ENCODE data around the gene PPP1R3G. TPM values are rescaled to one million over a fixed set of nuclear protein-coding genes. Genes with fewer than 3 reads are reported as not detected.
"Not testable (repeated sequence)": the region's sequence is repeated elsewhere in the genome, so short reads cannot be mapped to it uniquely, and the experiment has no call there.

Gene PPP1R3G
- total RNA-seq, 1 donor from 2014 or later, result 13.9 TPM

GRCh38 chr6:5110246-5110645, 25.1 kb downstream of the PPP1R3G start:
- intact Hi-C loops (cut with micrococcal nuclease), result no loop called here

DNA sequence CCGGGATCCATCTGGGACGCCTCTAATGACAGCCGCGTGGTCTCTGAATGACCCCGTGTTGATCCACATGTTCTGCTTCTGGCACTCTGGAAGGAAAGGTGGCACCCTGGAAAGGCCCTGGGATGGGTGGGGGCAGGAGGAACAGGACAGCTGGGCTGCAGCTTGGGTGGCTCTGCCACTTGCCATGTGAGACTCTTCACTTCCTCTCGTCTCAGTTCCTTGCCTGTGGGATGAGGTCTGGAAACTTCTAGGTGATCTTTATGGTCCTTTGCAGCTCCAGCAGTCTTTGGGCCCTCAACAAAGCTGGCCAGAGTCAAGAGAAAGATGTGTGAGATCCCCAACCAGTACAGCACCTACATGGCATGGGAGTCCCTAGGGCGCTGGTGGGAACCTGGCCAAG, 26.5 kb downstream of the PPP1R3G start:
- ATAC-seq (no peak), DNase-seq (no peak)
- intact Hi-C loops (cut with micrococcal nuclease), result no loop called here

More at GRCh38 chr6:5110246-5110645, 25.1 kb downstream of the PPP1R3G start:
- ATAC-seq, result no peak
- DNase-seq, result no peak

GRCh38 chr6:5112066-5112799, 27.1 kb downstream of the PPP1R3G start:
- no peak for ATAC-seq
- intact Hi-C loops (cut with micrococcal nuclease), result no loop called here

DNA sequence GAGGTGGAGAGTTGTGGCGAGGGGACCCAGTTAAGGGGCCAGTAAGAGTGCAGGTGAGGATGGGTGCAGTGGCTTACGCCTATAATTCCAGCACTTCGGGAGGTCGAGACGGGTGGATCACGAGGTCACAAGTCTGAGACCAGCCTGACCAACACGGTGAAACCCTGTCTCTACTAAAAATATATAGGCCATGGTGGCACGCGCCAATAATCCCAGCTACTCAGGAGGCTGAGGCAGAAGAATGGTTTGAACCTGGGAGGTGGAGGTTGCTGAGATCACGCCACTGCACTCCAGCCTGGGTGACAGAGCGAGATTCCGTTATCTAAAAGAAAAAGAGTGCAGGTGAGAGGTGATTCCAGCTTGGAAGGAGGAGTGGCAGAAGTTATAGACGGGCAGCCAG, 28.0 kb downstream of the PPP1R3G start:
- DNase-seq (no peak), ATAC-seq (no peak)
- intact Hi-C loops (cut with micrococcal nuclease), result no loop called here

More at GRCh38 chr6:5112066-5112799, 27.1 kb downstream of the PPP1R3G start:
- DNase-seq, result no peak

GRCh38 chr6:5115168-5115567, 30.0 kb downstream of the PPP1R3G start:
- peak; percentile 72 for ATAC-seq
- intact Hi-C loops (cut with micrococcal nuclease), result no loop called here

DNA sequence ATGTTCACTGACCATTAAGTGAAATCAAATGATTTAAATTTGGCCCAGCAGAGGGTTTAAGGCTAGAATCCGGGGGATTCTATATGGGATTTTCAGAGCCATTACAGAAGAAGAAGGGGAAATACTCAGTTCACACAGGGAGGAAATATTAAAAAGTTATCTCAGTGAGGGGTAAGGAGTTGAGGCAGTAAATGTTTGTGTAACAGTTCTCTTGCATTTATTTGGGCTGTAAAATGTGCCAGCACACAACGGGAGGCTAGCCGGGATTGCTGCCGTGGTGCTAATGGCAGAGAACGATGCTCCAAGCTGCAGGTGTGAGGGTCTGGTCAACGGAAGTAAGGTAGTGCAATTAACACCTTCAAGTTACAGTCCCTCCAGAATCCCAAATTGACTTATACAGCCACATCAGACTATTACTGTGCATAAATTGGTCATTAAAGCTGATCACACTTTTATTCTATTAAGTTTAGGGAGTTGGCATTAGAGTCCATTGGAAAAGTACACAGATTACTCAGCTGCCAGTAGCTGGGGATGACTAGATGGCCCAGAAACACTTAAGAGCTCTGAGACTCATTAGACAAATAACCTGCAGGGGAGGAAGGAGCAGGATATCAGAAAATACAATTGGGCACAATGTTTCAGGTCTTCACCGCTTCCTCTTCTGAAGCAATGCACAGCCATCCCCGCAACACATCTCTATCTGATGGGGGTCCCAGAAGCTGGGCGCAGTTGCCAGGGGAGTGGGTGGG, 31.3 kb downstream of the PPP1R3G start:
- DNase-seq, result no peak
- intact Hi-C loops (cut with micrococcal nuclease), result no loop called here
- no peak for ATAC-seq

More at GRCh38 chr6:5115168-5115567, 30.0 kb downstream of the PPP1R3G start:
- peak; percentile 53 for DNase-seq

DNA sequence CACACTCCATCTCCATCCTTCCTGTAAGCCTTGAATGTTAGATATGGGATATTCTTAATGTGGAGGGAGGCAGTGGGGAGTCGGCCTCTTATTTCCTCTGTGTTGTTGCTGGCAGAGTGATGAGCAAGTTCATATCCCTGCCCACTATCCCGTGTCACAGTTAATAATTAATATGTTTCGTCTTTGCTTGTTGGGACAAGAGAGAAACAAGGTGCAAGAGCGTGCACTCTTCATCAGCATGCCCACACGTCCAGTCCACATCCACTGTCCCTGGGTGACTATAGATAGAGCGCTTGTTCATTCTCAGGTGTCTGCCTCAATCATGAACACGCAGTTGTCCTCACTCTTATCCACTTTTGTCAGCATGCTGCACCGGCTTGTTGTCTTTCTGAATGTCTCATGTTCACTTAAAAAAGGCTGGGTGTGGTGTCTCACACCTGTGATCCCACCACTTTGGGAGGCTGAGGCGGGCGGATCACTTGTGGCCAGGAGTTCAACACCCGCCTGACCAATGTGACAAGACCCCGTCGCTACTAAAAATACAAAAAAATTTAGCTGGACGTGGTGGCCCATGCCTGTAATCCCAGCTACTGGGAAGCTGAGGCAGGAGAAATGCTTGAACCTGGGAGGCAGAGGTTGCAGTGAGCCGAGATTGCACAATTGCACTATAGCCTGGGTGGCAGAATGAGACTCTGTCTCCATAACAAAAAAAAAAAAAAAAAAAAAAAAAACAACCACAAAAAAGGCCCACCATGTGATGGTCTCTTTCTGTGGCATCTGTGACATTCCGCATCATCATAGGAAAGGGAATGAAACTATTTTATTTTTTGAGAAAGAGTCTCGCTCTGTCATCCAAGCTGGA, 34.2 kb downstream of the PPP1R3G start:
- no peak for DNase-seq
- intact Hi-C loops (cut with micrococcal nuclease), result no loop called here

GRCh38 chr6:5120011-5120410, 34.9 kb downstream of the PPP1R3G start:
- ATAC-seq (no peak), DNase-seq (no peak)
- intact Hi-C loops (cut with micrococcal nuclease), result no loop called here

More for the DNA sequence above, 34.2 kb downstream of the PPP1R3G start:
- no peak for ATAC-seq

DNA sequence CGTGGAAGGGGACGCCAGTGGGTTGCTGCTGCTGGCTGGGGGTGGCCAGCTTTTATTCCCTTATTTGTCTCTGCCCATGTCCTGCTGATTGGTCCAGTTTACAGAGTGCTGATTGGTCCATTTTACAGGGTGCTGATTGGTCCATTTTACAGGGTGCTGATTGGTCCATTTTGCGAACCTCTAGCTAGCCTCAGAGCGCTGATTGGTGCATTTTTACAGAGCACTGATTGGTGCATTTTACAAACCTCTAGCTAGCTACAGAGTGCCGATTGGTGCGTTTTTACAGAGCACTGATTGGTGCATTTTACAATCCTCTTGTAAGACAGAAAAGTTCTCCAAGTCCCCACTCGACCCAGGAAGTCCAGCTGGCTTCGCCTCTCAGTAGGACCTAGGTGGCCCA, 35.4 kb downstream of the PPP1R3G start:
- intact Hi-C loops (cut with micrococcal nuclease); DNase-seq; ATAC-seq: not testable (repeated sequence)

- intact Hi-C loops (cut with micrococcal nuclease), result no loop called here
- ATAC-seq (peak; percentile 96), DNase-seq (peak; percentile 79)
Measured at GRCh38 chr6:5121479-5121878, 36.3 kb downstream of the PPP1R3G start.

- DNase-seq (no peak), ATAC-seq (no peak)
- intact Hi-C loops (cut with micrococcal nuclease), result no loop called here
Measured at GRCh38 chr6:5121956-5122355, 36.8 kb downstream of the PPP1R3G start.

DNA sequence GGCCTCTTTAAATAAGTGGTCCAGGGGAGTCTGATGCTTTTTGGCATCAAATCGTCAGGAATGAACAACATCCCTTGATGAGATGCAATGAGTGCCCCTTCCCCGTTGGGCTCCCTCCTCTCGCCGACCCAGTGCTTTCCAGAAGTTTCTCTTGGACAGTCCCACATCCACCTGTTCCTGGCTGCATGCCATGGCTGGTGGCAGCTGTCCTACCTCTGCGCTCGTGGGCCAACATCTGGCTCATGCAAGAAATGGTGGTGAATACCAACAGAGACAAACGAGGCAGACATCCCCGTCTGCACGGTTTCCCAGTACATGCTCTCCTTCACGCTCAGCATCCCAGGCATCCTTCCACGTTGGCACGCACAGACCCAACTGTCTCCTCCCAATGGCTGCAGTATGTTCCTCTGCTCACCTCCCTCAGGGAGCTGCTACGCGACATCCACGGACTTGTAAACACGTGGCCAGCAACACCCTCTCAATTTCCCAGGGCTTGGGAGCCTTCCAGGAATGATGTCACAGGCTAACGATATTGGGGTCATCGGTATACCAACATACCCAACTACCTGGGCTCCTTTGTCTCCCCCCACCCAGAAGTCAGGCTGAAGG, 37.5 kb downstream of the PPP1R3G start:
- ATAC-seq (no peak), DNase-seq (no peak)
- intact Hi-C loops (cut with micrococcal nuclease), result no loop called here

DNA sequence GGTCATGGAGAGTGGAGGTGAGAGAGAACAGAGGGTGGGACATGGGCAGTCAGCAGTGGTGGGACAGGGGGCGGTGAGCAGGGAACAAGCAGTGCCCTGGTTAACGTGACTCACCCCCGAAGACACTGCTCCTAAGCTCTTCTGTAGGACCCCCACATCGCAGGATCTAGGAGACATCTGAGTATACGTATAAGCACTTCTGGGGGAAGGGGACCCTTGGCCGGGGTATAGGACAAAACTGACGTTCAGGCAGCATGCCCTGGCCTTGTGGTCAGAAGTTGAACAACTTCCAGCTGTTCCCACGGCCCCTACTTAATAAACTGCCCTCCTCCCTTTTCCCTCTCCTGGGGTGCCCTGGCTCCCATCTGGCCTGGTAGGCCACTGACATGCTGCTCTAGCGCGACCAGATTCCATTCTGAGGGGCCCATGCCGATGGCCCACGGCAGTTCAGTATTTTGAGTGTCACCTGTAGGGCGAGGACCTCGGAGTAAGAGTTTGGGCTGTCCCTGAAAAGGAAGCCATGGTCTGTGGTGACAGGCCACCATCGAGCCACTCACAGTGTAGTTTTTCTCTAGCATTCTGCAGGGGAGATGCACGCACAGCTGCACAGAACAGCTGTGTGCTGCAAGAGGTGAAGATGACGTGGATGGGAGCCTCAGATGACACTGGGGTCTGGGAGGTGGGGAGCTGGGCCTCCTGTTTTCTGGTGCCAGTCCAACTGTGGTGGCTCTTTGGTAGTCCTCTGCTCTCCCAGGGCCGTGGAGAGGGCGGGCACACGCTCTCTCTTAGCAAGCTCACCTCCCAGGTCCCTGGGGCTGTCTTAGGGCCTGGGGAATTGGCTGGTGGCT, 38.4 kb downstream of the PPP1R3G start:
- no peak for DNase-seq
- intact Hi-C loops (cut with micrococcal nuclease), result no loop called here
- no peak for ATAC-seq

GRCh38 chr6:5124526-5124925, 39.4 kb downstream of the PPP1R3G start:
- intact Hi-C loops (cut with micrococcal nuclease), result no loop called here
- DNase-seq (no peak), ATAC-seq (no peak)

GRCh38 chr6:5125152-5126006, 40.2 kb downstream of the PPP1R3G start:
- DNase-seq, result no peak
- no peak for ATAC-seq
- intact Hi-C loops (cut with micrococcal nuclease), result no loop called here

- DNase-seq, result no peak
- intact Hi-C loops (cut with micrococcal nuclease), result no loop called here
- ATAC-seq, result no peak
Measured at GRCh38 chr6:5126214-5126613, 41.1 kb downstream of the PPP1R3G start.

GRCh38 chr6:5127106-5127687, 42.1 kb downstream of the PPP1R3G start:
- DNase-seq (no peak), ATAC-seq (no peak)
- intact Hi-C loops (cut with micrococcal nuclease), result no loop called here

Data from left ventricle myocardium superior (tissue), 1 donor.